SK-N-DZ (cell line): ENCODE measurements around the gene LY6G6D.

Experiments used
- DNase-seq: peaks from one replicate; pipeline ENCODE4 v3.0.0-alpha.2; 2015; ENCODE audit warnings: low spot score

The LY6G6D gene

GRCh38 chr6:31719001-31719400, 3.9 kb downstream of the LY6G6D start:
- DNase-seq, result no peak

GRCh38 chr6:31720196-31720770, 5.1 kb downstream of the LY6G6D start:
- DNase-seq, result no peak

GRCh38 chr6:31721351-31722020, 6.3 kb downstream of the LY6G6D start, which contains the start of gene LY6G6C:
Gene LY6G6C (minus strand): TSS chr6:31721746. CDS start chr6:31721679, 67 bp downstream.
- no peak for DNase-seq

GRCh38 chr6:31722173-31722572, 7.0 kb downstream of the LY6G6D start:
- DNase-seq, result no peak

- no peak for DNase-seq
These were observed 8.3 kb downstream of the LY6G6D start, which contains the start of gene MPIG6B for GRCh38 chr6:31723245-31723979. Gene MPIG6B (plus strand): TSS chr6:31723373. CDS start chr6:31723384, 11 bp downstream.

- DNase-seq, result no peak
These were observed 9.0 kb downstream of the LY6G6D start for GRCh38 chr6:31723980-31724691.

GRCh38 chr6:31725502-31726350, 10.6 kb downstream of the LY6G6D start:
- DNase-seq, result no peak

- no peak for DNase-seq
These were observed 12.0 kb downstream of the LY6G6D start for GRCh38 chr6:31727034-31727716.

- no peak for DNase-seq
These were observed 12.8 kb downstream of the LY6G6D start for GRCh38 chr6:31727717-31728671.

GRCh38 chr6:31728767-31729514, 13.8 kb downstream of the LY6G6D start, which contains the start of gene DDAH2:
Gene DDAH2 (minus strand): TSS chr6:31729299. CDS start chr6:31729161, 138 bp downstream.
- no peak for DNase-seq

- DNase-seq, result peak; percentile 91
These were observed 14.4 kb downstream of the LY6G6D start for GRCh38 chr6:31729515-31729978.

- DNase-seq, result peak; percentile 90
These were observed 15.0 kb downstream of the LY6G6D start for GRCh38 chr6:31729979-31730630.

- DNase-seq, result no peak
These were observed 15.5 kb downstream of the LY6G6D start for GRCh38 chr6:31730631-31731086.

- no peak for DNase-seq
These were observed 16.9 kb downstream of the LY6G6D start for GRCh38 chr6:31732029-31732428.

- DNase-seq, result no peak
These were observed 18.6 kb downstream of the LY6G6D start for GRCh38 chr6:31733734-31734133.

GRCh38 chr6:31734247-31734820, 19.2 kb downstream of the LY6G6D start:
- no peak for DNase-seq

GRCh38 chr6:31734821-31735406, 19.8 kb downstream of the LY6G6D start:
- no peak for DNase-seq
